Measurements from ENCODE around the gene PBLD.

DNA sequence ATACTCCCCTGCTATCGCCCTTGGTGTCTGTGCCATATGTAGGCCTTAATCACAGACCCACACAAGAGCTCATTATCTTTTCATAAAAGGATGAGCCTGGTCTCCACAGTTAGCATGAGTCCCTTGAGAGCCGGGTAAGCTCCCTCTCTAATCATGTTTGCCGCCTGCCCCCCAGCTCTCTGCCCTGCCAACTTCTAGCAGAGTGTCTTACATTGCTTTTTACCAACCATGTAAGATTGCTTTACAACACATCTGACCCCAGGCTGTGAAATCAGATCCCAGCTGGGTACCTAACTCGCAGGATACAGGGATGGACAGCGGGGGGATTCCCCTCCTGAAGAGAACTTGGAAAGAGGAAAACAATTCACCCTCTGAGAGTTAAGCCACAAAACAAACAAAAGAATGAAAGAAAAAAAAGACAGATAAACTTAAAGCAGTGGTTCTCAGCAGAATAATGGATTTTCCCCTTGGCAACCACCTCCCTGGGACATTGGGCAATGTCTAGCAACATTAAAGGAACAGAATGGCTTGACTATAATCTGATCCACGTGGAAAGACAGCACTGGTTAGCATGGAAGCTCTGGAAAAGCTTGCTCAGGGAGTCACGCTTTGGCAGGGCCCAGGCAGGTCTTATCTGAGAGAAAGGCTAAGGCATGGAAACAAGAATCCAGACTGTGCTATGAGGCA is 61.4 kb downstream of the PBLD start:
- no peak for TF ChIP-seq TARDBP (IDR thresholded peaks at IDR 0.05)
- TF ChIP-seq SUZ12 (IDR thresholded peaks at IDR 0.05) = no peak
- TF ChIP-seq FOXM1 (IDR thresholded peaks at IDR 0.05; ENCODE audit: borderline replicate concordance) = no peak
- no peak for TF ChIP-seq FOXA1 (IDR thresholded peaks at IDR 0.05)
- no peak for TF ChIP-seq HDGF (IDR thresholded peaks at IDR 0.05; ENCODE audit: borderline replicate concordance)
- TF ChIP-seq ELF4 (IDR thresholded peaks at IDR 0.05) = no peak
- TF ChIP-seq FOXK2 (IDR thresholded peaks at IDR 0.05) = no peak
- TF ChIP-seq BHLHE40 (IDR thresholded peaks at IDR 0.05; ENCODE audit: borderline replicate concordance) = no peak
- TF ChIP-seq SP1 (IDR thresholded peaks at IDR 0.05) = no peak
- TF ChIP-seq ZNF384 (IDR thresholded peaks at IDR 0.05) = no peak

Data from HEK293T (cell line).